ENCODE data around the gene TMA7. TPM values are rescaled to one million over a fixed set of nuclear protein-coding genes. Genes with fewer than 3 reads are reported as not detected.

The TMA7 gene
- total RNA-seq, 4 donors from 2014 or later: 115 to 279 (median 192) TPM

GRCh38 chr3:48486952-48487351, 46.9 kb downstream of the TMA7 start:
- no peaks in the 10 kb centered on the region for H3K9me3 ChIP-seq
- in situ Hi-C loops (cut with MboI; ENCODE audit: low pct_ligation_motif_present in 1 of 4, low pct_unique_long_range_greater_than_20kb in 1 of 4, low sequenced_read_pairs in 3 of 4) (no loop called here), intact Hi-C loops (cut with DNase I; ENCODE audit: low total_unique reads) (no loop called here)
- H3K4me1 ChIP-seq: no peaks in the 10 kb centered on the region
- H3K36me3 ChIP-seq: no peaks in the 10 kb centered on the region
- no peak for DNase-seq
- no peaks in the 10 kb centered on the region for H3K27me3 ChIP-seq
- no peak overlapping the region for H3K27ac ChIP-seq
- TF ChIP-seq POLR2AphosphoS5 (IDR thresholded peaks at IDR 0.05) (no peak), CTCF (IDR thresholded peaks at IDR 0.05) (no peak), POLR2A (IDR thresholded peaks at IDR 0.05) (no peak), EP300 (IDR thresholded peaks at IDR 0.05; ENCODE audit: low read depth) (no peak)
- H3K4me3 ChIP-seq: no peak overlapping the region
- WGBS, 2 donors (ENCODE audit: low coverage in 1 of 2): 98 to 100% methylated on average over 1 to 5 of the region's 5 CpGs

- no peak for DNase-seq
- H3K9me3 ChIP-seq: no peaks in the 10 kb centered on the region
- TF ChIP-seq POLR2A (IDR thresholded peaks at IDR 0.05): no peak
- no peak for TF ChIP-seq POLR2AphosphoS5 (IDR thresholded peaks at IDR 0.05)
- no peak for TF ChIP-seq EP300 (IDR thresholded peaks at IDR 0.05; ENCODE audit: low read depth)
- TF ChIP-seq CTCF (IDR thresholded peaks at IDR 0.05): no peak
- intact Hi-C loops (cut with DNase I; ENCODE audit: low total_unique reads) (no loop called here), in situ Hi-C loops (cut with MboI; ENCODE audit: low pct_ligation_motif_present in 1 of 4, low pct_unique_long_range_greater_than_20kb in 1 of 4, low sequenced_read_pairs in 3 of 4) (no loop called here)
- no peak overlapping the region for H3K4me3 ChIP-seq
- WGBS, 2 donors (ENCODE audit: low coverage in 1 of 2): 63 to 75% methylated on average over 3 to 7 of the region's 7 CpGs
- peaks cover 0 to 4% (median 1%) of the 10 kb centered on the region in 4 donors for H3K4me1 ChIP-seq
- H3K27ac ChIP-seq: peak overlapping the region; percentile 31 to 46 (median 36)
- H3K36me3 ChIP-seq: no peaks in the 10 kb centered on the region
- H3K27me3 ChIP-seq: no peaks in the 10 kb centered on the region
Measured at GRCh38 chr3:48492461-48493202, 52.6 kb downstream of the TMA7 start.

- WGBS, 2 donors (ENCODE audit: low coverage in 1 of 2): 81 to 83% methylated on average over 1 to 3 of the region's 3 CpGs
- Histone ChIP-seq H3K4me3 (no peak overlapping the region), H3K36me3 (peaks cover 0 to 4% (median 0%) of the 10 kb centered on the region in 4 donors), H3K27ac (peak overlapping the region; percentile 31 to 46 (median 36)), H3K27me3 (no peaks in the 10 kb centered on the region), H3K4me1 (peaks cover 0 to 4% (median 1%) of the 10 kb centered on the region in 4 donors), H3K9me3 (no peaks in the 10 kb centered on the region)
- DNase-seq: no peak
- TF ChIP-seq EP300 (IDR thresholded peaks at IDR 0.05; ENCODE audit: low read depth): no peak
- intact Hi-C loops (cut with DNase I; ENCODE audit: low total_unique reads): no loop called here
- in situ Hi-C loops (cut with MboI; ENCODE audit: low pct_ligation_motif_present in 1 of 4, low pct_unique_long_range_greater_than_20kb in 1 of 4, low sequenced_read_pairs in 3 of 4): no loop called here
Measured at GRCh38 chr3:48493203-48493501, 53.1 kb downstream of the TMA7 start.

Other genes starting within 250 kb of the TMA7 start
- not detected for gene CAMP, start 216.8 kb upstream of the TMA7 start, total RNA-seq
- 1 to 10 TPM; 1.9 to 9.1 (median 5.8) TPM for gene ZNF589, start 199.2 kb upstream of the TMA7 start, total RNA-seq
- 10 to 100 TPM; 22.9 to 39.3 (median 28.1) TPM for gene NME6, start 138.9 kb upstream of the TMA7 start, total RNA-seq
- not detected for gene SPINK8, start 106.6 kb upstream of the TMA7 start, total RNA-seq
- not detected for gene FBXW12, start 68.0 kb upstream of the TMA7 start, total RNA-seq
- 100 to 1,000 TPM; 129 to 530 (median 245) TPM for gene PLXNB1, start 10.2 kb upstream of the TMA7 start, total RNA-seq
- 10 to 100 TPM in 2 of 4 donors, 1 to 10 TPM in 2; 2.8 to 14.1 (median 8.2) TPM for gene CCDC51, start 138 bp upstream of the TMA7 start, total RNA-seq
- 1 to 10 TPM; 1.8 to 4.4 (median 2.9) TPM for gene ATRIP, start 6.5 kb downstream of the TMA7 start, total RNA-seq
- 10 to 100 TPM; 72.9 to 89.4 (median 80.8) TPM for gene SHISA5, start 63.9 kb downstream of the TMA7 start, total RNA-seq
- gene PFKFB4, start 116.5 kb downstream of the TMA7 start, total RNA-seq: 1 to 10 TPM in 3 of 4 donors, under 1 TPM in 1; 0.37 to 7.9 (median 6.7) TPM
- not detected for gene UCN2, start 123.5 kb downstream of the TMA7 start, total RNA-seq
- 10 to 100 TPM in 2 of 4 donors, 1 to 10 TPM in 2; 4.8 to 19.1 (median 12.9) TPM for gene COL7A1, start 155.1 kb downstream of the TMA7 start, total RNA-seq
- gene UQCRC1, start 169.4 kb downstream of the TMA7 start, total RNA-seq: 100 to 1,000 TPM; 579 to 974 (median 655) TPM
- gene TMEM89, start 181.5 kb downstream of the TMA7 start, total RNA-seq: 10 to 100 TPM in 1 of 4 donors, not detected in 3; 13.1 TPM
- gene SLC26A6, start 195.2 kb downstream of the TMA7 start, total RNA-seq: 100 to 1,000 TPM; 134 to 282 (median 193) TPM
- 10 to 100 TPM in 1 of 4 donors, 1 to 10 TPM in 3; 1.2 to 15.0 (median 3.9) TPM for gene CELSR3, start 222.6 kb downstream of the TMA7 start, total RNA-seq
- 10 to 100 TPM; 42.3 to 74.6 (median 49.2) TPM for gene NCKIPSD, start 245.7 kb downstream of the TMA7 start, total RNA-seq